Colonic mucosa (tissue), 4 donors: Measurements from ENCODE around the gene SUPT5H. TPM values are rescaled to one million over a fixed set of nuclear protein-coding genes. Genes with fewer than 3 reads are reported as not detected.

Experiments used
- DNase-seq: peaks from one replicate; pipeline ENCODE4 v3.0.0-alpha.2; 2020
- H3K27ac ChIP-seq: fragments of 200-600 bp; one replicate; pipeline ENCODE4 v1.8.0; 2021
- H3K27me3 ChIP-seq: fragments of 200-600 bp; one replicate; pipeline ENCODE4 v1.8.0; 2021
- H3K36me3 ChIP-seq: fragments of 200-600 bp; one replicate; pipeline ENCODE4 v1.8.0; 2021
- H3K4me1 ChIP-seq: fragments of 200-600 bp; one replicate; pipeline ENCODE4 v1.8.0; 2021; ENCODE audit warnings: mild to moderate bottlenecking
- H3K4me3 ChIP-seq: fragments of 200-600 bp; one replicate; pipeline ENCODE4 v1.8.0; 2021
- H3K9ac ChIP-seq, 2 donors: one replicate each; pipeline ENCODE4 v1.7.0; 2013; ENCODE audit warnings: control low read depth in 2 of 2, low read depth in 2 of 2, low read length in 2 of 2
- H3K9me3 ChIP-seq: fragments of 200-600 bp; one replicate; pipeline ENCODE4 v1.8.0; 2021
- intact Hi-C: fragments of 100-400 bp; cut with DNase I; formaldehyde crosslinking; loops from one replicate; pipeline ENCODE4 v1.14.1; 2022
- total RNA-seq, 2 donors: library from RNA; stranded (reverse); fragmentation: NEBNext Ultra II Directional in 1 of 2; extraction: Animal tissue kit (Norgen Biotek cat#: 25700) in 1 of 2; gene quantifications; one replicate each; pipeline ENCODE4 v1.2.1, GENCODE V29; 2021
- TF ChIP-seq, protein P1 (sequence below): fragments of 200-600 bp; IDR thresholded peaks from one replicate; pipeline ENCODE4 v1.8.0; 2022; ENCODE audit warnings: antibody characterized with exemption, mild to moderate bottlenecking
- donor health status: healthy.
- donor health status: DM: no; HTN: no; CAD: no.
- donor health status: DM: no; HTN: no; CAD: no.

Gene SUPT5H
- total RNA-seq, 2 donors from 2014 or later = 76.6 to 123 TPM

DNA sequence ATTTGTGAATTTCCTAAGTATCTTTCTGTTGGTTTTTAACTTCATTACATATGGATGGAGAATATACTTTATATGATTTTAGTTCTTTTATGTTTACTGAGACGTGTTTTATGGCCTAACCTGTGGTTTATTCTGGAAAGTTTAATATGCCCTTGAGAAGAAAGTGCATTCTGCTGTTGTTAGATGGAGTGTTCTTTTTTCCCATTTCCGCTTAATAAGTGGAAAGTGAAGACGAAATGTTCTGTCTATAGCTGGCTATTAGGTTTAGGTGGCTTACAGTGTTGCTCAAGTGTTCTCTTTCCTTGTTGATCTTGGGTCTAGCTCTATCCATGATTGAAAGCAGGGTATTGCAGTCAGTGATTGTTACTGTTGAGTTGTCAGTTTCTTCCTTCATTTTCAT is 18.0 kb downstream of the SUPT5H start:
- Histone ChIP-seq H3K27me3 (no peaks in the 10 kb centered on the region), H3K27ac (no peak overlapping the region), H3K9ac (no peak overlapping the region), H3K4me3 (no peak overlapping the region), H3K4me1 (no peaks in the 10 kb centered on the region), H3K36me3 (peaks cover 26% of the 10 kb centered on the region), H3K9me3 (no peaks in the 10 kb centered on the region)
- intact Hi-C loops = no loop called here
- TF ChIP-seq, protein P1, sequence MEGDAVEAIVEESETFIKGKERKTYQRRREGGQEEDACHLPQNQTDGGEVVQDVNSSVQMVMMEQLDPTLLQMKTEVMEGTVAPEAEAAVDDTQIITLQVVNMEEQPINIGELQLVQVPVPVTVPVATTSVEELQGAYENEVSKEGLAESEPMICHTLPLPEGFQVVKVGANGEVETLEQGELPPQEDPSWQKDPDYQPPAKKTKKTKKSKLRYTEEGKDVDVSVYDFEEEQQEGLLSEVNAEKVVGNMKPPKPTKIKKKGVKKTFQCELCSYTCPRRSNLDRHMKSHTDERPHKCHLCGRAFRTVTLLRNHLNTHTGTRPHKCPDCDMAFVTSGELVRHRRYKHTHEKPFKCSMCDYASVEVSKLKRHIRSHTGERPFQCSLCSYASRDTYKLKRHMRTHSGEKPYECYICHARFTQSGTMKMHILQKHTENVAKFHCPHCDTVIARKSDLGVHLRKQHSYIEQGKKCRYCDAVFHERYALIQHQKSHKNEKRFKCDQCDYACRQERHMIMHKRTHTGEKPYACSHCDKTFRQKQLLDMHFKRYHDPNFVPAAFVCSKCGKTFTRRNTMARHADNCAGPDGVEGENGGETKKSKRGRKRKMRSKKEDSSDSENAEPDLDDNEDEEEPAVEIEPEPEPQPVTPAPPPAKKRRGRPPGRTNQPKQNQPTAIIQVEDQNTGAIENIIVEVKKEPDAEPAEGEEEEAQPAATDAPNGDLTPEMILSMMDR = no peak
- DNase-seq = no peak

DNA sequence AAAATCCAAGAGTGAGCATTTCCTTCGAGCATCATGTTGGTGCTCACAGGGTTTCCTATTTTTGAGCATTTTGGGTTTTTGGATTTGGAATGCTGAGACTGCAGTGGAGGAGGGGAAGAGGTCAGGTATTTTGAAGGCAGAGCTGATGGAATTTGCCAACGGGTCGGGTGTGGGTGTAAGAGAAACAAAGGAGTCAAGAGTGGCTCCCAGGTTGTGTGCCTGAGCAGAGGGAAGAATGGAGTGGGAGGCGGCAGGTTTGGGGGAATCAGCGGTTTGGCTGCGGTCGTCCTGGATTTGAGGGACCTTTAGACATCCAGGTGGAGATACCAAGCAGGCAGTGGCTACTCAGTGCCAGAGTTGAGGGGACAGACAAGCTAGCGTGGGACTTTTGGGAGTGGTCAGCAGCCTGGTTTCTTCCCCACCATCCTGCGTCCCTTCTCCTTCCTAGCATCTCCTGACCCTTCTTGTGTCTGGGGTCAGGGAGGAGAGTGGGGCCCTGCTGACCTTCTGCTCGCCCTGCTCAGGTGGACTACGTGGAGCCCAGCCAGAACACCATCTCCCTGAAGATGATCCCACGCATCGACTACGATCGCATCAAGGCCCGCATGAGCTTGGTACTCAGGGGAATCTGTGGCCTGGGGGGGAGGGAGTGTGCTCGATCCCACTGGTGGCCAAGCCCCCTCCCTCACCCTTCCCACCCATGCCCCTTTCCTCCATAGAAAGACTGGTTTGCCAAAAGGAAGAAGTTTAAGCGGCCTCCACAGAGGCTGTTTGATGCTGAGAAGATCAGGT is 20.8 kb downstream of the SUPT5H start:
- H3K36me3 ChIP-seq = peaks cover 27% of the 10 kb centered on the region
- H3K9me3 ChIP-seq = no peaks in the 10 kb centered on the region
- TF ChIP-seq, protein P1 = no peak
- H3K27ac ChIP-seq = no peak overlapping the region
- intact Hi-C loops = no loop called here
- no peaks in the 10 kb centered on the region for H3K4me1 ChIP-seq
- no peaks in the 10 kb centered on the region for H3K27me3 ChIP-seq
- no peak overlapping the region for H3K4me3 ChIP-seq
- H3K9ac ChIP-seq = no peak overlapping the region
- DNase-seq = no peak

DNA sequence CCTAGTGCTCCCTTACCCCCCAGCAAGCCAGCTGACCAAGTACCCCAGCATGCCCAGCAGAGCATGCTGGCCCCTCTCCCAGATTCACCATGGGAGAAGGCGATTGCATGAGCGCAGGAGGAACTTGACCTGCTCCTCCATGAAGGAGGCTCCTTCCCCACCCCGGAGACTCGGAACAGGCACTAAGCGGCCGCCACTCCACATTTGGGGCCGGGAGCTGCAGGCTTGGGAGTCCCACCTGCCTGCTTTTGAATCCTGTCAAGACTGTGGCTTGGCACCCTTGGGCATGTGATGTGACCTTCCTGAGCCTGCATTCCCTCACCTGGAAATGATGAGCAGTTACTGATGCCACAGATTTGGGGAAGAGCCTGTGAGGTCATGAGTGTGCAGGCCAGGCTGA is 22.6 kb downstream of the SUPT5H start:
- no peak overlapping the region for H3K27ac ChIP-seq
- H3K9me3 ChIP-seq = no peaks in the 10 kb centered on the region
- no peaks in the 10 kb centered on the region for H3K4me1 ChIP-seq
- TF ChIP-seq, protein P1 = no peak
- no peak overlapping the region for H3K9ac ChIP-seq
- H3K36me3 ChIP-seq = peaks cover 27% of the 10 kb centered on the region
- DNase-seq = no peak
- intact Hi-C loops = no loop called here
- H3K27me3 ChIP-seq = no peaks in the 10 kb centered on the region
- H3K4me3 ChIP-seq = no peak overlapping the region

DNA sequence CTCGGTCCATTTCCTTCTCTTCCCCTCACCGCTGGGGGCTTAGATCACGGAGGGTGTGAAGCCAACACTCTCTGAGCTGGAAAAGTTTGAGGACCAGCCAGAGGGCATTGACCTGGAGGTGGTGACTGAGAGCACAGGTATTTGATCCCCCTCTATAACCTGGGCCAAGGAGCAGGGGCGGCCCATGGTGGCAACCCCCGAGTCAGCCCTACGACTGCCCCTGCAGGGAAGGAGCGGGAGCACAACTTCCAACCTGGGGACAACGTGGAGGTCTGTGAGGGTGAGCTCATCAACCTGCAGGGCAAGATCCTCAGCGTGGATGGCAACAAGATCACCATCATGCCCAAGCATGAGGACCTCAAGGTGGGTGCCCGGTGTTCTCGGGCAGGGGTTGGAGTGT is 23.7 kb downstream of the SUPT5H start:
- no peaks in the 10 kb centered on the region for H3K9me3 ChIP-seq
- no peaks in the 10 kb centered on the region for H3K27me3 ChIP-seq
- H3K4me1 ChIP-seq = no peaks in the 10 kb centered on the region
- intact Hi-C loops = no loop called here
- TF ChIP-seq, protein P1 = no peak
- peaks cover 27% of the 10 kb centered on the region for H3K36me3 ChIP-seq
- no peak overlapping the region for H3K4me3 ChIP-seq
- DNase-seq = no peak
- H3K9ac ChIP-seq = no peak overlapping the region
- no peak overlapping the region for H3K27ac ChIP-seq

DNA sequence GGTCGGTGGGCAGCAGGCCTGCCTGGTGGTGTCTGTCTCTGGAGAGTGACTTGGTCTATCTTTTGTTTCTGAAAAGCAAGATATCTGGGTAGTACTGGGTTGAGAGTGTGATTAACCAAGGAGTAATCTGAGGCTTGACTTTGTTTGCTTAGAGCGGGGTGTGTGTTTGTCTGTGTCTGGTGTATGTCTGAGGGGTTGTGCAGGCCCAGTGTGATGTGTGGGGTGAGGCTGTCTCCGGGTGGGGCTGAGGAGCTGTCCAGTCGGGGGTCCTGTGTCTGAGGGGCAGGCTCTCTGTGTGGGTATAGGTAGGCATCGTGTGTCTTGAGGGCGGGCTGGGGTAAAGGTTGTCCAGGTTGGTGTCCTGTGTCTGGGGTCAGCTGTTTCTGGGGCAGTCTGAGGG is 24.2 kb downstream of the SUPT5H start:
- Histone ChIP-seq H3K36me3 (peaks cover 27% of the 10 kb centered on the region), H3K27me3 (no peaks in the 10 kb centered on the region), H3K9ac (no peak overlapping the region), H3K4me3 (no peak overlapping the region), H3K27ac (no peak overlapping the region), H3K4me1 (no peaks in the 10 kb centered on the region), H3K9me3 (no peaks in the 10 kb centered on the region)
- intact Hi-C loops = no loop called here
- TF ChIP-seq, protein P1 = no peak
- no peak for DNase-seq
